WTC11 (cell line): ENCODE results near the gene AUH. TPM values are rescaled to one million over a fixed set of nuclear protein-coding genes. Genes with fewer than 3 reads are reported as not detected.

Source experiments
- ATAC-seq: fragments of 200-7000 bp; cut with Tn5 transposase; 2 replicates; pipeline ENCODE4 v1.10.0; 2021; ENCODE audit warnings: mild to moderate bottlenecking, moderate library complexity
- CTCF ChIA-PET: fragments of 300-600 bp; sonication (Branson Sonifier 250); formaldehyde crosslinking; loops from one replicate; lab custom pipeline; 2021; ENCODE audit warnings: antibody characterized with exemption; lab: Charles Lee
- POLR2A ChIA-PET: fragments of 350-600 bp; sonication (Branson Sonifier 250); formaldehyde crosslinking; loops from one replicate; lab custom pipeline; 2021; ENCODE audit warnings: antibody characterized with exemption; lab: Charles Lee
- DNase-seq: peaks from one replicate; pipeline ENCODE4 v3.0.0; 2021; ENCODE audit warnings: low spot score
- H3K27ac Mint-ChIP-seq: 2 replicates; pipeline ENCODE4 v1.8.0; 2021; ENCODE audit warnings: mixed read lengths
- H3K27me3 Mint-ChIP-seq: 2 replicates; pipeline ENCODE4 v1.8.0; 2021; ENCODE audit warnings: low read depth, mild to moderate bottlenecking, moderate library complexity, mixed read lengths
- H3K36me3 Mint-ChIP-seq: 2 replicates; pipeline ENCODE4 v1.8.0; 2021; ENCODE audit warnings: mixed read lengths
- H3K4me1 Mint-ChIP-seq: 2 replicates; pipeline ENCODE4 v1.8.0; 2022; ENCODE audit warnings: mixed read lengths
- H3K4me3 Mint-ChIP-seq: 2 replicates; pipeline ENCODE4 v1.8.0; 2021; ENCODE audit warnings: mild to moderate bottlenecking, moderate library complexity, mixed read lengths
- H3K9me3 Mint-ChIP-seq: 2 replicates; pipeline ENCODE4 v1.8.0; 2021; ENCODE audit warnings: mixed read lengths
- ATF1 ChIP-seq: sonication (generic); formaldehyde crosslinking; IDR thresholded peaks from 2 replicates; pipeline ENCODE4 v1.8.1; 2023; ENCODE audit warnings: mild to moderate bottlenecking, moderate library complexity, missing genetic modification reagents
- CBFB ChIP-seq: sonication (generic); formaldehyde crosslinking; IDR thresholded peaks from 2 replicates; pipeline ENCODE4 v1.8.1; 2022; ENCODE audit warnings: mild to moderate bottlenecking, low read depth, missing genetic modification reagents
- GTF2I ChIP-seq: fragments of 250-450 bp; sonication (Bioruptor Pico); conservative IDR thresholded peaks from 2 replicates; pipeline ENCODE4 v1.4.0; 2021; ENCODE audit warnings: mild to moderate bottlenecking
- HMGA2 ChIP-seq: fragments of 250-450 bp; sonication (Bioruptor Pico); IDR thresholded peaks from 2 replicates; pipeline ENCODE4 v1.4.0; 2021; ENCODE audit warnings: mild to moderate bottlenecking, moderate library complexity
- JAZF1 ChIP-seq: fragments of 250-450 bp; sonication (Bioruptor Pico); IDR thresholded peaks from 2 replicates; pipeline ENCODE4 v1.9.0; 2021; ENCODE audit warnings: moderate library complexity, mild to moderate bottlenecking, inconsistent platforms
- KAT7 ChIP-seq: sonication (generic); formaldehyde crosslinking; IDR thresholded peaks from 2 replicates; pipeline ENCODE4 v1.8.1; 2023; ENCODE audit warnings: missing genetic modification reagents, mild to moderate bottlenecking, borderline replicate concordance
- MYBL2 ChIP-seq: sonication (generic); formaldehyde crosslinking; IDR thresholded peaks from 2 replicates; pipeline ENCODE4 v1.8.1; 2023; ENCODE audit warnings: mild to moderate bottlenecking, moderate library complexity, missing genetic modification reagents
- RELA ChIP-seq: sonication (generic); formaldehyde crosslinking; IDR thresholded peaks from 2 replicates; pipeline ENCODE4 v1.8.1; 2022; ENCODE audit warnings: missing genetic modification reagents, mild to moderate bottlenecking, borderline replicate concordance
- SP1 ChIP-seq: sonication (generic); formaldehyde crosslinking; conservative IDR thresholded peaks from 2 replicates; pipeline ENCODE4 v1.8.1; 2022; ENCODE audit warnings: missing genetic modification reagents
- TEAD4 ChIP-seq: sonication (generic); formaldehyde crosslinking; IDR thresholded peaks from 2 replicates; pipeline ENCODE4 v1.8.0; 2022; ENCODE audit warnings: mild to moderate bottlenecking, missing genetic modification reagents
- ZNF423 ChIP-seq: fragments of 250-450 bp; sonication (Bioruptor Pico); IDR thresholded peaks from 2 replicates; pipeline ENCODE4 v2.1.2; 2022; ENCODE audit warnings: mild to moderate bottlenecking, moderate library complexity
- total RNA-seq: library from RNA; stranded (reverse); gene quantifications from 3 replicates; pipeline ENCODE4 v1.2.3, GENCODE V29; 2021
- TF ChIP-seq, protein P1 (sequence below): sonication (generic); formaldehyde crosslinking; IDR thresholded peaks from 2 replicates; pipeline ENCODE4 v1.8.1; 2023; ENCODE audit warnings: mild to moderate bottlenecking, missing genetic modification reagents, moderate library complexity
- TF ChIP-seq, protein P2 (sequence below): sonication (generic); formaldehyde crosslinking; IDR thresholded peaks from 2 replicates; pipeline ENCODE4 v1.8.1; 2022; ENCODE audit warnings: low read depth, mild to moderate bottlenecking, moderate library complexity, missing genetic modification reagents, borderline replicate concordance
- TF ChIP-seq, protein P3 (sequence below): fragments of 200-600 bp; IDR thresholded peaks from 2 replicates; pipeline ENCODE4 v1.8.0; 2022; ENCODE audit warnings: antibody characterized with exemption
- TF ChIP-seq, protein P4 (sequence below): sonication (generic); formaldehyde crosslinking; IDR thresholded peaks from 2 replicates; pipeline ENCODE4 v1.8.1; 2022; ENCODE audit warnings: mild to moderate bottlenecking, missing genetic modification reagents, moderate library complexity, borderline replicate concordance
- TF ChIP-seq, protein P5 (sequence below): fragments of 250-450 bp; sonication (Bioruptor Pico); conservative IDR thresholded peaks from 2 replicates; pipeline ENCODE4 v1.9.0; 2021; ENCODE audit warnings: mild to moderate bottlenecking
- TF ChIP-seq, protein P6 (sequence below): sonication (generic); formaldehyde crosslinking; IDR thresholded peaks from 2 replicates; pipeline ENCODE4 v1.8.0; 2022; ENCODE audit warnings: mild to moderate bottlenecking, missing genetic modification reagents

The AUH gene
- total RNA-seq, 1 experiment from 2014 or later = 30.4 TPM

DNA sequence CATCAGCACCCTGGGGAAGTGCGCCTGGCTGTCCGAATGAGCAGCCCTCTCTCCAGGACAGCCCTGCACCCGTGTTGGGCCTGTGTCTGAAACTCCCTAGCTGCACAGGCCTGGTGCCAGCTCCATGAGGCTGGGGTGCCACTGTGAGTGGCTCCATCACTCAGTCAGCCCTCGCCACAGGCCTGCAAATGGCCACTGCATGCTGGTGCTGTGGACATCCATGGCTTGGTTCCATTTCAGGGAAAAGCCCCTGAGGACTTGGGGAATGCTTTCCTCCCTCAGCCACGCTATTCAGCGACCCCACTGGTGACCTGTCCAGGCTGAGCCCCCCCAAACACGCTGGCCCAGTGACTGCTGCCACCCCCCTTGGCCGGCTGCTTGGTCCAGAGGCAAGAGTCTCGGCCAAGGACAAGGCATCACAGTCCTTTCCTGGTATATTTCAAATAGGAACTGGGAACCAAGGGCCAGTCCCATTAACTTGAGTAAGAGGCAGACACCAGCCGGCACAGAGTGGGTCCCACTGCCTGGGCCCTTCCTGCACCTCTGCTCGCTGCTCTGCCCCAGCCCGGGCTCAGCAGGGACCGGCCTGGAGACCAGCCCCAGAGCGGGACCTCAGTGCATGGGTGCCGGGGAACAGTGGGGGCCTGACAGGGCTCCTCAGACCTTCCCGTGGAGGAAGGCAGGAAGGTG lies 181.3 kb downstream of the AUH start (continued):
- TF ChIP-seq, protein P1, sequence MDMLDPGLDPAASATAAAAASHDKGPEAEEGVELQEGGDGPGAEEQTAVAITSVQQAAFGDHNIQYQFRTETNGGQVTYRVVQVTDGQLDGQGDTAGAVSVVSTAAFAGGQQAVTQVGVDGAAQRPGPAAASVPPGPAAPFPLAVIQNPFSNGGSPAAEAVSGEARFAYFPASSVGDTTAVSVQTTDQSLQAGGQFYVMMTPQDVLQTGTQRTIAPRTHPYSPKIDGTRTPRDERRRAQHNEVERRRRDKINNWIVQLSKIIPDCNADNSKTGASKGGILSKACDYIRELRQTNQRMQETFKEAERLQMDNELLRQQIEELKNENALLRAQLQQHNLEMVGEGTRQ (CRISPR knock-in tag) = no peak
- no peak for TF ChIP-seq ATF1 (CRISPR knock-in tag)
- no peak for TF ChIP-seq JAZF1
- no peak for TF ChIP-seq SP1 (CRISPR knock-in tag)
- TF ChIP-seq GTF2I = no peak
- no peak for TF ChIP-seq HMGA2 (CRISPR knock-in tag)
- TF ChIP-seq, protein P2, sequence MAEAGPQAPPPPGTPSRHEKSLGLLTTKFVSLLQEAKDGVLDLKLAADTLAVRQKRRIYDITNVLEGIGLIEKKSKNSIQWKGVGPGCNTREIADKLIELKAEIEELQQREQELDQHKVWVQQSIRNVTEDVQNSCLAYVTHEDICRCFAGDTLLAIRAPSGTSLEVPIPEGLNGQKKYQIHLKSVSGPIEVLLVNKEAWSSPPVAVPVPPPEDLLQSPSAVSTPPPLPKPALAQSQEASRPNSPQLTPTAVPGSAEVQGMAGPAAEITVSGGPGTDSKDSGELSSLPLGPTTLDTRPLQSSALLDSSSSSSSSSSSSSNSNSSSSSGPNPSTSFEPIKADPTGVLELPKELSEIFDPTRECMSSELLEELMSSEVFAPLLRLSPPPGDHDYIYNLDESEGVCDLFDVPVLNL (CRISPR knock-in tag) = no peak
- no peak for TF ChIP-seq RELA (CRISPR knock-in tag)
- TF ChIP-seq ZNF423 (CRISPR knock-in tag) = no peak
- TF ChIP-seq MYBL2 (CRISPR knock-in tag) = no peak
- TF ChIP-seq, protein P3, sequence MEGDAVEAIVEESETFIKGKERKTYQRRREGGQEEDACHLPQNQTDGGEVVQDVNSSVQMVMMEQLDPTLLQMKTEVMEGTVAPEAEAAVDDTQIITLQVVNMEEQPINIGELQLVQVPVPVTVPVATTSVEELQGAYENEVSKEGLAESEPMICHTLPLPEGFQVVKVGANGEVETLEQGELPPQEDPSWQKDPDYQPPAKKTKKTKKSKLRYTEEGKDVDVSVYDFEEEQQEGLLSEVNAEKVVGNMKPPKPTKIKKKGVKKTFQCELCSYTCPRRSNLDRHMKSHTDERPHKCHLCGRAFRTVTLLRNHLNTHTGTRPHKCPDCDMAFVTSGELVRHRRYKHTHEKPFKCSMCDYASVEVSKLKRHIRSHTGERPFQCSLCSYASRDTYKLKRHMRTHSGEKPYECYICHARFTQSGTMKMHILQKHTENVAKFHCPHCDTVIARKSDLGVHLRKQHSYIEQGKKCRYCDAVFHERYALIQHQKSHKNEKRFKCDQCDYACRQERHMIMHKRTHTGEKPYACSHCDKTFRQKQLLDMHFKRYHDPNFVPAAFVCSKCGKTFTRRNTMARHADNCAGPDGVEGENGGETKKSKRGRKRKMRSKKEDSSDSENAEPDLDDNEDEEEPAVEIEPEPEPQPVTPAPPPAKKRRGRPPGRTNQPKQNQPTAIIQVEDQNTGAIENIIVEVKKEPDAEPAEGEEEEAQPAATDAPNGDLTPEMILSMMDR = no peak
- no peak for TF ChIP-seq TEAD4 (CRISPR knock-in tag)

DNA sequence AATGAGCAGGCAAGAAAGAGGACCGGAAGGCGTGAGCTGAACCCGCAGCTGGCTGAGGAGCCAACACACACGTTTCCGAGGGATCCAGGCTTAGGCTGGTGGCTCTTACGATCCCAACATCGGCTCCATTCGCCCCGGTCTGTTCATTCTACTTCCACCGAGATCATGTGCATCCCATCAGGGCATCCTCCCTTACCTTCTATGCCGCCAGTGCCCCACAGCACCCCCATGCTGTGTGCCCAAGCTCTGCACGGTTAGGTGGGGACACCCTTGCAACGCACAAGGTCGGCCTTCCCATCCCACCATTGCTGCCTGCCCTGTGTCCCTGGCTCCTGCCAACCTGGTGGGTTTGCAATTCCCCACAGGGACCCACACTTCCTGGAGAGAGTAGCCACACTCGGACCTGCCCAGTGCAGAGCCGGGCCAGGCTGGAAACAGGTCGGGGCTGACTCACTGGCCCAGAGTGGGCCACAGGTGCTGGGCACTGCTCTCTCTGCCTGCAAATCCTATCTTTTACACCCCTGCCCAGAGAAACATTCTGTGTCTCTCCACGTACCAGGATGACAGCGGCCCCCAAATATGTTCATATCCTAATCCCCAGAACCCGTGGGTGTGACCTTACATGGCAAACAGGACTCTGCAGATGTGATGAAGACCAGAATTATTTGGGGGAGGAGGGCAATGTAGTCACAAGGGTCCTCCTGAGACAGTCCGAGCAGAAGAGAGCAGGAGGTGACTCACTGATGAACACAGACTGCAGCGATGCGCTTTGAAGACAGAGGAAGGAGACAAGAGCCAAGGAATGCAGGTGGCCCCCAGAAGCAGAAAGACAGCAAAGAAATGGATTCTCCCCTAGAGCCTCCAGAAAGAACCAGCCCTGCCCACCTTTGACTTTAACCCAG lies 182.2 kb downstream of the AUH start:
- H3K27me3 Mint-ChIP-seq = no peaks in the 10 kb centered on the region
- TF ChIP-seq CBFB (CRISPR knock-in tag) = no peak
- TF ChIP-seq, protein P4, sequence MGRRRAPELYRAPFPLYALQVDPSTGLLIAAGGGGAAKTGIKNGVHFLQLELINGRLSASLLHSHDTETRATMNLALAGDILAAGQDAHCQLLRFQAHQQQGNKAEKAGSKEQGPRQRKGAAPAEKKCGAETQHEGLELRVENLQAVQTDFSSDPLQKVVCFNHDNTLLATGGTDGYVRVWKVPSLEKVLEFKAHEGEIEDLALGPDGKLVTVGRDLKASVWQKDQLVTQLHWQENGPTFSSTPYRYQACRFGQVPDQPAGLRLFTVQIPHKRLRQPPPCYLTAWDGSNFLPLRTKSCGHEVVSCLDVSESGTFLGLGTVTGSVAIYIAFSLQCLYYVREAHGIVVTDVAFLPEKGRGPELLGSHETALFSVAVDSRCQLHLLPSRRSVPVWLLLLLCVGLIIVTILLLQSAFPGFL (CRISPR knock-in tag) = no peak
- TF ChIP-seq, protein P5, sequence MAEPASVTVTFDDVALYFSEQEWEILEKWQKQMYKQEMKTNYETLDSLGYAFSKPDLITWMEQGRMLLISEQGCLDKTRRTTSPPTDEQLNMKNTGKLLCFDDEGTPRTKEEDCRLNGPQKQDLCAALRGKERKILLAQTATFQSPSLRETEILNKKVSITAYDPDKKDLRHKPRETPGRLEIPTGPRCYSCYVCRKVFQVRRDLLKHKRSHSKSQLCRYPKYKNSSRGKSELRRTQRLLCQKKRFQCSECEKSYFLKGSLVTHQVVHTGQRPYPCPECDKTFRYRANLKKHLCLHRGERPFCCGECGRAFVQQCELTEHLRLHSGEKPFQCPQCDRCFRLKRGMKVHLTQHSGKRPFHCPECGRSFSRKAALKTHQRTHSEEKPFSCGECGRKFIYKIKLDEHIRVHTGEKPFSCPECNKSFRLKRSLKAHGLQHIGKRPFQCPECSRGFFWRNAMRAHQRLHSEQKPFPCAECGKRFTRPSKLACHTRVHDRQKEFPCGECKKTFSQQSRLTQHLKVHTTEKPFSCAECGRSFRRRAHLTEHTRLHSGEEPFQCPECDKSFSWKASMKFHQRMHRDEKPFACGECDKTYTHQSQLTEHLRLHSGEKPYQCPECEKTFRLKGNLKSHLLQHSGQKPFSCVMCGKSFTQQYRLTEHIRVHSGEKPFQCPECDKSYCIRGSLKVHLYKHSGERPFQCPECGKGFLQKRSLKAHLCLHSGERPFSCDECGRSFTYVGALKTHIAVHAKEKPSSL (CRISPR knock-in tag) = no peak
- TF ChIP-seq, protein P6, sequence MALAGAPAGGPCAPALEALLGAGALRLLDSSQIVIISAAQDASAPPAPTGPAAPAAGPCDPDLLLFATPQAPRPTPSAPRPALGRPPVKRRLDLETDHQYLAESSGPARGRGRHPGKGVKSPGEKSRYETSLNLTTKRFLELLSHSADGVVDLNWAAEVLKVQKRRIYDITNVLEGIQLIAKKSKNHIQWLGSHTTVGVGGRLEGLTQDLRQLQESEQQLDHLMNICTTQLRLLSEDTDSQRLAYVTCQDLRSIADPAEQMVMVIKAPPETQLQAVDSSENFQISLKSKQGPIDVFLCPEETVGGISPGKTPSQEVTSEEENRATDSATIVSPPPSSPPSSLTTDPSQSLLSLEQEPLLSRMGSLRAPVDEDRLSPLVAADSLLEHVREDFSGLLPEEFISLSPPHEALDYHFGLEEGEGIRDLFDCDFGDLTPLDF = no peak
- no peak for TF ChIP-seq KAT7 (CRISPR knock-in tag)
- TF ChIP-seq, all 79 proteins: peak for 0
- Mint-ChIP-seq H3K4me3 (no peak overlapping the region), H3K4me1 (no peaks in the 10 kb centered on the region), H3K36me3 (no peaks in the 10 kb centered on the region), H3K9me3 (no peaks in the 10 kb centered on the region), H3K27ac (no peak overlapping the region)
- ChIA-PET CTCF (no interaction called here), POLR2A (no interaction called here)
- no peak for DNase-seq
- ATAC-seq = no peak
